ENCODE results near the gene CYTH2. TPM values are rescaled to one million over a fixed set of nuclear protein-coding genes. Genes with fewer than 3 reads are reported as not detected.
"Not testable (repeated sequence)": the region's sequence is repeated elsewhere in the genome, so short reads cannot be mapped to it uniquely, and the experiment has no call there.

The CYTH2 gene
- total RNA-seq, 1 experiment from 2014 or later: 103 TPM

DNA sequence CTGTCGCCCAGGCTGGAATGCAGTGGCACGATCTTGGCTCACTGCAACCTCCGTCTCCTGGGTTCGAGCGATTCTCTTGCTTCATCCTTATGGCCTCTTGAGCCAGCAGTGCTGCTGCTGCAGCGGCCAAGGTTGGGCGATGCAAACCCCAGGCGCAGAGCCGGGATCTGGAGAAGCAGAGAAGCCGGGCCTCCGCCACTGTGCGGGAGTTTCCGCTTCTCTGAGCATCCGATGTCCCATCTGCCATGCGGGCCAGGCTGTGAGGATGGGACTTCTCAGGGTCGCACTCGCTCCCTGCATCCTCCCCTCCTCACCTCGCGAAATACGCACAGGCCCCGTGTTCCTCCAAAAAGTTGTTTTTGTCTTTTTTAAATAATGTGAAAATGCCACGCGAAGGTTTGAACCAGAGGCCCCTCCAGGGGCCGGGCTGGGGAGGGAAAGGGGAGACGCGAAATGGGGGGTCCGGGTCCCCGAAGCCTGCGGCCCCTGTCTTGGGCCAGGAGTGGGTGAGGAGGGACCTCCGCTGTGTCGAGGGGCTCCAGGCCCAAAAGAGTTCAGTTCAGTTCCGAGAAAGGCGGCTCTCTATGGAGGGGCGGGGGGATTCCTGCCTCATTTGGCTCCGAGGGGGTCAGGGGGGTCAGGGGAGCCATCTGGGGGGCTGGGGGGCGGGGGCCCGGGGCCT is 15.9 kb downstream of the CYTH2 start:
- no peak overlapping the region for H3K27ac Mint-ChIP-seq
- no peaks in the 10 kb centered on the region for H3K9me3 Mint-ChIP-seq
- H3K27me3 Mint-ChIP-seq (ENCODE audit: low read depth): peaks cover 29% of the 10 kb centered on the region
- Histone ChIP-seq H3K4ac (ENCODE audit: low read depth, low read length) (no peak overlapping the region), H3K23me2 (ENCODE audit: insufficient read length, low read depth, low read length, poor library complexity, severe bottlenecking) (no peaks in the 10 kb centered on the region), H4K20me1 (ENCODE audit: control insufficient read depth, insufficient read depth, insufficient read length) (no peaks in the 10 kb centered on the region), H3T11ph (ENCODE audit: low read length) (no peak overlapping the region), H3K23ac (ENCODE audit: insufficient read length, low read depth, low read length) (no peak overlapping the region), H3K4me1 (ENCODE audit: insufficient read depth, low read length) (no peaks in the 10 kb centered on the region), H2AFZ (ENCODE audit: low read length) (no peak overlapping the region), H3K56ac (ENCODE audit: insufficient read length, low read depth, low read length) (no peak overlapping the region), H2BK20ac (ENCODE audit: low read depth, low read length, poor library complexity, severe bottlenecking) (no peak overlapping the region), H2BK15ac (ENCODE audit: low read depth, low read length) (no peak overlapping the region), H3K4me2 (ENCODE audit: insufficient read depth, insufficient read length, low read length) (no peak overlapping the region), H3K79me1 (ENCODE audit: insufficient read depth, low read depth, low read length, poor library complexity, severe bottlenecking) (no peaks in the 10 kb centered on the region), H3K9me3 (ENCODE audit: control insufficient read depth, low read depth, low read length) (no peaks in the 10 kb centered on the region), H2BK120ac (ENCODE audit: low read depth, low read length, poor library complexity, severe bottlenecking) (no peak overlapping the region), H4K91ac (ENCODE audit: insufficient read length, low read depth, low read length) (no peak overlapping the region), H3K79me2 (ENCODE audit: insufficient read depth, low read length) (no peaks in the 10 kb centered on the region), H3K9ac (ENCODE audit: extremely low read depth, insufficient read length, low read length) (no peak overlapping the region), H4K5ac (ENCODE audit: insufficient read length, low read depth, low read length) (no peak overlapping the region), H2AK5ac (ENCODE audit: insufficient read length, low read length) (no peak overlapping the region), H3K27ac (ENCODE audit: insufficient read length, low read depth, low read length) (no peak overlapping the region), H3K18ac (ENCODE audit: insufficient read length, low read depth, low read length) (no peak overlapping the region), H3K27me3 (ENCODE audit: insufficient read depth, low read length) (no peaks in the 10 kb centered on the region; the same call in 1 of the 2 replicates), H2BK12ac (ENCODE audit: insufficient read length, low read depth, low read length) (no peak overlapping the region), H3K14ac (ENCODE audit: insufficient read depth, low read length) (no peak overlapping the region), H2BK5ac (ENCODE audit: insufficient read length, low read length) (no peak overlapping the region), H4K8ac (replicated peaks; ENCODE audit: insufficient read length, low read depth, low read length) (no peak overlapping the region)
- H3K4me1 Mint-ChIP-seq: peaks cover 6 to 18% of the 10 kb centered on the region in 2 experiments; a peak in 3 of 4 replicates
- WGBS (ENCODE audit: extremely low coverage, insufficient read length, low lambda C conversion rate): no CpG with 5 or more reads among the region's 37 CpGs
- DNase-seq: no peak
- H3K36me3 Mint-ChIP-seq (ENCODE audit: insufficient read depth in 1 of 3, low read depth in 3 of 3): peaks cover 6 to 49% (median 31%) of the 10 kb centered on the region in 3 experiments
- no peak overlapping the region for H3K4me3 Mint-ChIP-seq
- TF ChIP-seq, protein P1, sequence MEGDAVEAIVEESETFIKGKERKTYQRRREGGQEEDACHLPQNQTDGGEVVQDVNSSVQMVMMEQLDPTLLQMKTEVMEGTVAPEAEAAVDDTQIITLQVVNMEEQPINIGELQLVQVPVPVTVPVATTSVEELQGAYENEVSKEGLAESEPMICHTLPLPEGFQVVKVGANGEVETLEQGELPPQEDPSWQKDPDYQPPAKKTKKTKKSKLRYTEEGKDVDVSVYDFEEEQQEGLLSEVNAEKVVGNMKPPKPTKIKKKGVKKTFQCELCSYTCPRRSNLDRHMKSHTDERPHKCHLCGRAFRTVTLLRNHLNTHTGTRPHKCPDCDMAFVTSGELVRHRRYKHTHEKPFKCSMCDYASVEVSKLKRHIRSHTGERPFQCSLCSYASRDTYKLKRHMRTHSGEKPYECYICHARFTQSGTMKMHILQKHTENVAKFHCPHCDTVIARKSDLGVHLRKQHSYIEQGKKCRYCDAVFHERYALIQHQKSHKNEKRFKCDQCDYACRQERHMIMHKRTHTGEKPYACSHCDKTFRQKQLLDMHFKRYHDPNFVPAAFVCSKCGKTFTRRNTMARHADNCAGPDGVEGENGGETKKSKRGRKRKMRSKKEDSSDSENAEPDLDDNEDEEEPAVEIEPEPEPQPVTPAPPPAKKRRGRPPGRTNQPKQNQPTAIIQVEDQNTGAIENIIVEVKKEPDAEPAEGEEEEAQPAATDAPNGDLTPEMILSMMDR (conservative IDR thresholded peaks at IDR 0.05): no peak

DNA sequence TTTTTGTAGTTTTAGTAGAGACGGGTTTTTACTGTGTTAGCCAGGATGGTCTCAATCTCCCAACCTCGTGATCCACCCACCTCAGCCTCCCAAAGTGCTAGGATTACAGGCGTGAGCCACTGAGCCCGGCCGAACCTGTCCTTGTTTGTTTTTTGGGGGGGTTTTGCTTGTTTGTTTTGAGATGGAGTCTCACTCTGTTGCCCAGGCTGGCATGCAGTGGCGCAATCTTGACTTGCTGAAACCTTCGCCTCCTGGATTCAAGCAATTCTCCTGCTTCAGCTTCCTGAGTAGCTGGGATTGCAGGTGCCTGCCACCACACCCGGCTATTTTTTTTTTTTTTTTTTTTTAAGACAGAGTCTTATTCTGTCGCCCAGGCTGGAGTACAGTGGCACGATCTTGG is 17.5 kb downstream of the CYTH2 start:
- not testable (repeated sequence) for H3K9me3 ChIP-seq (ENCODE audit: control insufficient read depth, low read depth, low read length); DNase-seq; H2BK5ac ChIP-seq (ENCODE audit: insufficient read length, low read length); H3K4me2 ChIP-seq (ENCODE audit: insufficient read depth, insufficient read length, low read length); H3K79me2 ChIP-seq (ENCODE audit: insufficient read depth, low read length); H2BK12ac ChIP-seq (ENCODE audit: insufficient read length, low read depth, low read length); H3K4me1 ChIP-seq (ENCODE audit: insufficient read depth, low read length); H3K56ac ChIP-seq (ENCODE audit: insufficient read length, low read depth, low read length); H3K14ac ChIP-seq (ENCODE audit: insufficient read depth, low read length); H2BK120ac ChIP-seq (ENCODE audit: low read depth, low read length, poor library complexity, severe bottlenecking); H3T11ph ChIP-seq (ENCODE audit: low read length); H3K27ac Mint-ChIP-seq; H3K4me3 Mint-ChIP-seq; H3K23me2 ChIP-seq (ENCODE audit: insufficient read length, low read depth, low read length, poor library complexity, severe bottlenecking); H2BK15ac ChIP-seq (ENCODE audit: low read depth, low read length); H2AK5ac ChIP-seq (ENCODE audit: insufficient read length, low read length); H4K91ac ChIP-seq (ENCODE audit: insufficient read length, low read depth, low read length); H2BK20ac ChIP-seq (ENCODE audit: low read depth, low read length, poor library complexity, severe bottlenecking); H3K4ac ChIP-seq (ENCODE audit: low read depth, low read length); H3K79me1 ChIP-seq (ENCODE audit: insufficient read depth, low read depth, low read length, poor library complexity, severe bottlenecking); H3K18ac ChIP-seq (ENCODE audit: insufficient read length, low read depth, low read length); H2AFZ ChIP-seq (ENCODE audit: low read length); H3K23ac ChIP-seq (ENCODE audit: insufficient read length, low read depth, low read length); H3K9ac ChIP-seq (ENCODE audit: extremely low read depth, insufficient read length, low read length); H3K9me3 Mint-ChIP-seq; H3K27me3 ChIP-seq (ENCODE audit: insufficient read depth, low read length); H4K20me1 ChIP-seq (ENCODE audit: control insufficient read depth, insufficient read depth, insufficient read length); H3K27ac ChIP-seq (ENCODE audit: insufficient read length, low read depth, low read length); H4K5ac ChIP-seq (ENCODE audit: insufficient read length, low read depth, low read length); H4K8ac ChIP-seq (replicated peaks; ENCODE audit: insufficient read length, low read depth, low read length)
- peaks cover 32% of the 10 kb centered on the region for H3K27me3 Mint-ChIP-seq (ENCODE audit: low read depth)
- no CpG with 5 or more reads among the region's 10 CpGs for WGBS (ENCODE audit: extremely low coverage, insufficient read length, low lambda C conversion rate)
- peaks cover 6 to 40% (median 18%) of the 10 kb centered on the region in 3 experiments for H3K36me3 Mint-ChIP-seq (ENCODE audit: insufficient read depth in 1 of 3, low read depth in 3 of 3)
- peaks cover 15 to 29% of the 10 kb centered on the region in 2 experiments for H3K4me1 Mint-ChIP-seq
